DND-41 (cell line): Measurements from ENCODE around the gene PAXIP1.

Source experiments
- ATAC-seq: fragments of 200-7000 bp; cut with Tn5 transposase; 3 replicates; pipeline ENCODE4 v1.9.1; 2021; ENCODE audit warnings: low read depth; ENCODE audit not compliant: insufficient read depth
- DNase-seq: peaks from one replicate; pipeline ENCODE4 v3.0.0-alpha.2; 2020
- H2AFZ ChIP-seq: 2 replicates; pipeline ENCODE4 v1.6.0; 2012; ENCODE audit warnings: low read depth, low read length
- H3K27ac ChIP-seq: 2 replicates; pipeline ENCODE4 v1.5.1; 2012; ENCODE audit warnings: low read length, inconsistent platforms
- H3K27me3 ChIP-seq: fragments of 200-600 bp; sonication (generic); 2 replicates; pipeline ENCODE4 v1.6.0; 2012; ENCODE audit warnings: low read length, mild to moderate bottlenecking, inconsistent platforms; ENCODE audit not compliant: insufficient read depth, poor library complexity
- H3K36me3 ChIP-seq: 2 replicates; pipeline ENCODE4 v1.5.1; 2012; ENCODE audit warnings: low read length, inconsistent platforms; ENCODE audit not compliant: insufficient read depth
- H3K4me1 ChIP-seq: 2 replicates; pipeline ENCODE4 v1.5.1; 2012; ENCODE audit warnings: mild to moderate bottlenecking, low read length; ENCODE audit not compliant: insufficient read depth
- H3K4me2 ChIP-seq: 2 replicates; pipeline ENCODE4 v1.6.0; 2012; ENCODE audit warnings: mild to moderate bottlenecking, moderate library complexity, low read length, inconsistent platforms; ENCODE audit not compliant: insufficient read depth
- H3K4me3 ChIP-seq, 2 experiments: fragments of 200-600 bp in 1 of 2; shearing (Covaris generic) in 1 of 2; 2 replicates each; pipeline ENCODE4 v1.5.1; 2012 to 2016; ENCODE audit warnings: inconsistent platforms in 2 of 2, low read length in 2 of 2, mild to moderate bottlenecking in 2 of 2, low read depth in 1 of 2, moderate library complexity in 1 of 2
- H3K79me2 ChIP-seq: 2 replicates; pipeline ENCODE4 v1.6.0; 2012; ENCODE audit warnings: low read length, inconsistent platforms; ENCODE audit not compliant: insufficient read depth
- H3K9ac ChIP-seq: 2 replicates; pipeline ENCODE4 v1.6.0; 2012; ENCODE audit warnings: low read depth, mild to moderate bottlenecking, inconsistent platforms, low read length, moderate library complexity
- H3K9me3 ChIP-seq: 2 replicates; pipeline ENCODE4 v1.5.1; 2012; ENCODE audit warnings: low read length, moderate library complexity, mild to moderate bottlenecking, inconsistent platforms; ENCODE audit not compliant: insufficient read depth, severe bottlenecking
- H4K20me1 ChIP-seq: 2 replicates; pipeline ENCODE4 v1.6.0; 2012; ENCODE audit warnings: low read length; ENCODE audit not compliant: insufficient read depth
- CTCF ChIP-seq: IDR thresholded peaks from 2 replicates; pipeline ENCODE4 v1.5.1; 2012; ENCODE audit warnings: borderline replicate concordance, low read length, moderate library complexity, mild to moderate bottlenecking; ENCODE audit not compliant: poor library complexity, severe bottlenecking; ENCODE audit errors: extremely low read depth
- EZH2 ChIP-seq: IDR thresholded peaks from 3 replicates; pipeline ENCODE4 v1.6.1; 2012; ENCODE audit warnings: borderline replicate concordance, low read depth, mild to moderate bottlenecking, moderate library complexity, low read length, inconsistent platforms; ENCODE audit not compliant: severe bottlenecking

The PAXIP1 gene

GRCh38 chr7:154917808-154918160 is 85.1 kb downstream of the PAXIP1 start:
- Histone ChIP-seq H3K4me2 (no peak overlapping the region), H3K79me2 (no peaks in the 10 kb centered on the region), H2AFZ (no peak overlapping the region), H3K9me3 (no peaks in the 10 kb centered on the region), H4K20me1 (no peaks in the 10 kb centered on the region; the same call in 1 of the 2 replicates), H3K27me3 (peaks cover 3% of the 10 kb centered on the region), H3K27ac (no peak overlapping the region), H3K4me1 (no peaks in the 10 kb centered on the region), H3K4me3 (no peak overlapping the region), H3K36me3 (no peaks in the 10 kb centered on the region), H3K9ac (no peak overlapping the region)
- no peak for ATAC-seq
- DNase-seq: no peak
- TF ChIP-seq EZH2: no peak
- TF ChIP-seq CTCF: no peak

GRCh38 chr7:154916856-154917807 is 85.8 kb downstream of the PAXIP1 start:
- DNase-seq: no peak
- no peaks in the 10 kb centered on the region for H3K79me2 ChIP-seq
- no peaks in the 10 kb centered on the region; the same call in 1 of the 2 replicates for H4K20me1 ChIP-seq
- no peak for TF ChIP-seq EZH2
- TF ChIP-seq CTCF: no peak
- no peak for ATAC-seq
- no peak overlapping the region for H3K4me3 ChIP-seq
- H3K9me3 ChIP-seq: no peaks in the 10 kb centered on the region
- no peak overlapping the region for H3K9ac ChIP-seq
- no peaks in the 10 kb centered on the region for H3K4me1 ChIP-seq
- peaks cover 3% of the 10 kb centered on the region for H3K27me3 ChIP-seq
- no peak overlapping the region for H3K27ac ChIP-seq
- no peak overlapping the region for H2AFZ ChIP-seq
- no peaks in the 10 kb centered on the region for H3K36me3 ChIP-seq
- H3K4me2 ChIP-seq: no peak overlapping the region

- no peak overlapping the region for H2AFZ ChIP-seq
- DNase-seq: no peak
- no peaks in the 10 kb centered on the region for H3K79me2 ChIP-seq
- no peak overlapping the region for H3K9ac ChIP-seq
- H4K20me1 ChIP-seq: no peaks in the 10 kb centered on the region; the same call in 1 of the 2 replicates
- no peaks in the 10 kb centered on the region for H3K4me1 ChIP-seq
- ATAC-seq: no peak
- H3K4me3 ChIP-seq: no peak overlapping the region
- no peaks in the 10 kb centered on the region for H3K9me3 ChIP-seq
- H3K4me2 ChIP-seq: no peak overlapping the region
- TF ChIP-seq CTCF (no peak), EZH2 (no peak)
- H3K27ac ChIP-seq: no peak overlapping the region
- H3K27me3 ChIP-seq: peaks cover 3% of the 10 kb centered on the region
- no peaks in the 10 kb centered on the region for H3K36me3 ChIP-seq
Observed at GRCh38 chr7:154916381-154916780, 86.5 kb downstream of the PAXIP1 start.
